HepG2 (cell line): ENCODE results near the gene MEGF6. TPM values are rescaled to one million over a fixed set of nuclear protein-coding genes. Genes with fewer than 3 reads are reported as not detected.

Experiments used
- ATAC-seq: fragments of 200-7000 bp; cut with Tn5 transposase; 3 replicates; pipeline ENCODE4 v1.9.1; 2020; ENCODE audit warnings: mild to moderate bottlenecking, moderate library complexity
- BruUV-seq: library from RNA; stranded (reverse); fragments of 400-500 nt; replicated peaks from 2 replicates; lab custom pipeline; 2021; lab: Mats Ljungman, UMichigan
- CTCF ChIA-PET: fragments of 300-600 bp; formaldehyde crosslinking; extraction: SDS; loops from one replicate; lab custom pipeline; 2021; ENCODE audit warnings: low total read pairs, inconsistent platforms, low intra/inter-chr PET ratio; lab: Yijun Ruan, JAX
- POLR2A ChIA-PET: fragments of 350-600 bp; sonication (Branson Sonifier 250); formaldehyde crosslinking; loops from one replicate; lab custom pipeline; 2020; ENCODE audit warnings: antibody characterized with exemption, inconsistent platforms; lab: Yijun Ruan, JAX
- DNase-seq: peaks from one replicate; pipeline ENCODE4 v3.0.0-alpha.2; 2015; ENCODE audit warnings: low spot score
- FAIRE-seq: peaks from 3 replicates; lab custom pipeline; 2011; peaks lifted over from hg19 to GRCh38; lab: Jason Lieb, UNC
- H2AFZ ChIP-seq: one replicate; pipeline ENCODE4 v1.6.1; 2011; ENCODE audit warnings: low read length, inconsistent platforms
- H3K27ac ChIP-seq: fragments of 300-600 bp; 3 replicates; pipeline ENCODE4 v1.8.0; 2011; ENCODE audit warnings: mixed run types, mild to moderate bottlenecking, mixed read lengths, low read length, inconsistent platforms; ENCODE audit not compliant: insufficient read depth; ENCODE audit errors: extremely low read length
- H3K27me3 ChIP-seq, 2 experiments: fragments of 200-600 bp in 1 of 2; 2 replicates in 1 of 2; 3 replicates in 1 of 2; pipeline versions ENCODE4 v1.6.0 to v1.8.0; 2011; ENCODE audit warnings: low read length in 2 of 2, mild to moderate bottlenecking in 2 of 2, moderate library complexity in 2 of 2, inconsistent platforms in 1 of 2; ENCODE audit not compliant: insufficient read depth in 2 of 2, control insufficient read depth in 1 of 2
- H3K36me3 ChIP-seq, 2 experiments: fragments of 200-600 bp in 1 of 2; replicated peaks in 1 of 2; 2 replicates in 1 of 2; 3 replicates in 1 of 2; pipeline versions ENCODE4 v1.5.1 to v1.8.0; 2011; ENCODE audit warnings: low read length in 2 of 2, inconsistent platforms in 1 of 2; ENCODE audit not compliant: insufficient read depth in 2 of 2, control insufficient read depth in 1 of 2
- H3K4me1 ChIP-seq: 2 replicates; pipeline ENCODE4 v1.5.1; 2012; ENCODE audit warnings: low read length, inconsistent platforms; ENCODE audit not compliant: insufficient read depth
- H3K4me2 ChIP-seq: 2 replicates; pipeline ENCODE4 v1.6.0; 2011; ENCODE audit warnings: low read depth, low read length, inconsistent platforms
- H3K4me3 ChIP-seq, 3 experiments: fragments of 200-600 bp in 1 of 3; sonication (generic), shearing (Covaris generic) in 1 of 3; replicated peaks in 1 of 3; 2 replicates each; pipeline ENCODE4 v1.5.1; 2011 to 2016; ENCODE audit warnings: low read length in 3 of 3, inconsistent platforms in 2 of 3, low read depth in 2 of 3, mild to moderate bottlenecking in 2 of 3, control low read depth in 1 of 3, mixed read lengths in 1 of 3; ENCODE audit not compliant: insufficient read depth in 1 of 3
- H3K79me2 ChIP-seq: one replicate; pipeline ENCODE4 v1.6.1; 2011; ENCODE audit warnings: low read length, inconsistent platforms; ENCODE audit not compliant: insufficient read depth
- H3K9ac ChIP-seq: 2 replicates; pipeline ENCODE4 v1.6.0; 2011; ENCODE audit warnings: mild to moderate bottlenecking, low read depth, low read length, inconsistent platforms; ENCODE audit not compliant: insufficient read depth
- H3K9me3 ChIP-seq: 2 replicates; pipeline ENCODE4 v1.5.1; 2012; ENCODE audit warnings: mild to moderate bottlenecking, low read length
- H4K20me1 ChIP-seq: 2 replicates; pipeline ENCODE4 v1.6.0; 2011; ENCODE audit warnings: inconsistent platforms, mild to moderate bottlenecking, low read length, moderate library complexity; ENCODE audit not compliant: insufficient read depth
- FOXK1 ChIP-seq: sonication (generic); formaldehyde crosslinking; IDR thresholded peaks from 2 replicates; pipeline ENCODE4 v1.4.0; 2020; ENCODE audit warnings: low read depth, missing genetic modification reagents, borderline replicate concordance
- GFI1 ChIP-seq: sonication (generic); formaldehyde crosslinking; IDR thresholded peaks from 2 replicates; pipeline ENCODE4 v1.5.0; 2020; ENCODE audit warnings: missing genetic modification reagents, mild to moderate bottlenecking, borderline replicate concordance
- HNF4A ChIP-seq: sonication (generic); formaldehyde crosslinking; IDR thresholded peaks from 2 replicates; pipeline ENCODE4 v1.4.0; 2020; ENCODE audit warnings: missing genetic modification reagents
- ISX ChIP-seq: sonication (generic); formaldehyde crosslinking; conservative IDR thresholded peaks from 2 replicates; pipeline ENCODE4 v1.5.0; 2020; ENCODE audit warnings: missing genetic modification reagents
- POLR2G ChIP-seq: fragments of 200-400 bp; formaldehyde crosslinking; IDR thresholded peaks from 2 replicates; pipeline ENCODE4 v1.6.1; 2018; ENCODE audit warnings: mild to moderate bottlenecking, low read depth, low read length, moderate library complexity
- PTBP1 ChIP-seq: fragments of 200-400 bp; formaldehyde crosslinking; IDR thresholded peaks from 2 replicates; pipeline ENCODE4 v1.6.1; 2018; ENCODE audit warnings: low read length, low read depth; ENCODE audit not compliant: poor library complexity, severe bottlenecking
- RFXANK ChIP-seq: IDR thresholded peaks from 2 replicates; pipeline ENCODE4 v1.6.1; 2016
- SMC3 ChIP-seq: IDR thresholded peaks from 2 replicates; pipeline ENCODE4 v1.6.1; 2011; ENCODE audit warnings: low read length, improper control_type of control experiment
- TBX3 ChIP-seq: fragments of 450-650 bp; IDR thresholded peaks from 2 replicates; pipeline ENCODE4 v1.6.1; 2017; ENCODE audit warnings: antibody characterized with exemption, mild to moderate bottlenecking, inconsistent platforms, borderline replicate concordance
- TGIF2 ChIP-seq: IDR thresholded peaks from 2 replicates; pipeline ENCODE4 v1.6.1; 2016; ENCODE audit warnings: control low read depth, missing compliant biosample characterization
- ZFP91 ChIP-seq: sonication (generic); formaldehyde crosslinking; IDR thresholded peaks from 2 replicates; pipeline ENCODE4 v1.9.0; 2022; ENCODE audit warnings: missing genetic modification reagents, mild to moderate bottlenecking, borderline replicate concordance
- ZNF367 ChIP-seq: sonication (generic); formaldehyde crosslinking; IDR thresholded peaks from 2 replicates; pipeline ENCODE4 v1.4.0; 2020; ENCODE audit warnings: missing genetic modification reagents, borderline replicate concordance
- ZSCAN29 ChIP-seq: sonication (generic); formaldehyde crosslinking; conservative IDR thresholded peaks from 2 replicates; pipeline ENCODE4 v1.4.0; 2020; ENCODE audit warnings: mild to moderate bottlenecking, missing genetic modification reagents
- WGBS: methylation state at CpG from one replicate; pipeline ENCODE4 v1.1.6; 2017; ENCODE audit warnings: low lambda C conversion rate; 5-methylcytosine and 5-hydroxymethylcytosine counted together
- in situ Hi-C: cut with HindIII; loops from 2 replicates; pipeline ENCODE4 v1.10.0; 2017; ENCODE audit warnings: low pct_unique_long_range_greater_than_20kb; ENCODE audit not compliant: extremely low pct_ligation_motif_present
- intact Hi-C: fragments of 100-400 bp; cut with micrococcal nuclease; formaldehyde crosslinking; loops from one replicate; pipeline ENCODE4 v1.10.0; 2022; ENCODE audit not compliant: unreplicated experiment
- polyA plus RNA-seq, 8 experiments: library from polyadenylated mRNA; depleted of rRNA in 3 of 8; stranded (reverse) in 7 of 8; unstranded in 1 of 8; fragments of >200 nt; fragmentation: Illumina TruSeq in 4 of 8; extraction: Trizol in 4 of 8; gene quantifications; 2 replicates each; pipeline versions ENCODE4 v1.2.1 to v1.2.3, GENCODE V29; 2011 to 2016; ENCODE audit warnings: low read depth in 4 of 8, missing spikeins in 1 of 8, mixed read lengths in 1 of 8; ENCODE audit not compliant: insufficient read depth in 1 of 8
- total RNA-seq, 5 experiments: library from RNA; depleted of rRNA; stranded (reverse); fragments of >200 nt; fragmentation: Illumina TruSeq; extraction: Trizol; gene quantifications; 2 replicates each; pipeline ENCODE4 v1.2.3, GENCODE V29; 2016; ENCODE audit warnings: low read depth in 1 of 5
- TF ChIP-seq, protein P1 (sequence below): sonication (generic); formaldehyde crosslinking; IDR thresholded peaks from 2 replicates; pipeline ENCODE4 v1.5.0; 2020; ENCODE audit warnings: mild to moderate bottlenecking, missing genetic modification reagents
- TF ChIP-seq, protein P2 (sequence below): sonication (generic); formaldehyde crosslinking; IDR thresholded peaks from 2 replicates; pipeline ENCODE4 v1.8.0; 2022; ENCODE audit warnings: missing genetic modification reagents, mild to moderate bottlenecking, moderate library complexity, borderline replicate concordance
- TF ChIP-seq, protein P3 (sequence below): sonication (generic); formaldehyde crosslinking; IDR thresholded peaks from 2 replicates; pipeline ENCODE4 v1.8.1; 2023; ENCODE audit warnings: mild to moderate bottlenecking, inconsistent platforms, moderate library complexity, missing genetic modification reagents, borderline replicate concordance

Gene MEGF6
- total and polyA plus RNA-seq, 2 of the 13 experiments (the other 11 are each of a cell fraction or from before 2014, with no cell fraction given) = 1.9 TPM

GRCh38 chr1:3632298-3632697 lies 21.0 kb upstream of the MEGF6 start:
- no peak for TF ChIP-seq FOXK1 (CRISPR knock-in tag)
- no peak for TF ChIP-seq PTBP1
- TF ChIP-seq, protein P1, sequence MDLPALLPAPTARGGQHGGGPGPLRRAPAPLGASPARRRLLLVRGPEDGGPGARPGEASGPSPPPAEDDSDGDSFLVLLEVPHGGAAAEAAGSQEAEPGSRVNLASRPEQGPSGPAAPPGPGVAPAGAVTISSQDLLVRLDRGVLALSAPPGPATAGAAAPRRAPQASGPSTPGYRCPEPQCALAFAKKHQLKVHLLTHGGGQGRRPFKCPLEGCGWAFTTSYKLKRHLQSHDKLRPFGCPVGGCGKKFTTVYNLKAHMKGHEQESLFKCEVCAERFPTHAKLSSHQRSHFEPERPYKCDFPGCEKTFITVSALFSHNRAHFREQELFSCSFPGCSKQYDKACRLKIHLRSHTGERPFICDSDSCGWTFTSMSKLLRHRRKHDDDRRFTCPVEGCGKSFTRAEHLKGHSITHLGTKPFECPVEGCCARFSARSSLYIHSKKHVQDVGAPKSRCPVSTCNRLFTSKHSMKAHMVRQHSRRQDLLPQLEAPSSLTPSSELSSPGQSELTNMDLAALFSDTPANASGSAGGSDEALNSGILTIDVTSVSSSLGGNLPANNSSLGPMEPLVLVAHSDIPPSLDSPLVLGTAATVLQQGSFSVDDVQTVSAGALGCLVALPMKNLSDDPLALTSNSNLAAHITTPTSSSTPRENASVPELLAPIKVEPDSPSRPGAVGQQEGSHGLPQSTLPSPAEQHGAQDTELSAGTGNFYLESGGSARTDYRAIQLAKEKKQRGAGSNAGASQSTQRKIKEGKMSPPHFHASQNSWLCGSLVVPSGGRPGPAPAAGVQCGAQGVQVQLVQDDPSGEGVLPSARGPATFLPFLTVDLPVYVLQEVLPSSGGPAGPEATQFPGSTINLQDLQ (CRISPR knock-in tag) = no peak
- TF ChIP-seq GFI1 (CRISPR knock-in tag) = no peak
- no peak for TF ChIP-seq SMC3
- TF ChIP-seq ZNF367 (CRISPR knock-in tag) = no peak
- TF ChIP-seq, protein P2, sequence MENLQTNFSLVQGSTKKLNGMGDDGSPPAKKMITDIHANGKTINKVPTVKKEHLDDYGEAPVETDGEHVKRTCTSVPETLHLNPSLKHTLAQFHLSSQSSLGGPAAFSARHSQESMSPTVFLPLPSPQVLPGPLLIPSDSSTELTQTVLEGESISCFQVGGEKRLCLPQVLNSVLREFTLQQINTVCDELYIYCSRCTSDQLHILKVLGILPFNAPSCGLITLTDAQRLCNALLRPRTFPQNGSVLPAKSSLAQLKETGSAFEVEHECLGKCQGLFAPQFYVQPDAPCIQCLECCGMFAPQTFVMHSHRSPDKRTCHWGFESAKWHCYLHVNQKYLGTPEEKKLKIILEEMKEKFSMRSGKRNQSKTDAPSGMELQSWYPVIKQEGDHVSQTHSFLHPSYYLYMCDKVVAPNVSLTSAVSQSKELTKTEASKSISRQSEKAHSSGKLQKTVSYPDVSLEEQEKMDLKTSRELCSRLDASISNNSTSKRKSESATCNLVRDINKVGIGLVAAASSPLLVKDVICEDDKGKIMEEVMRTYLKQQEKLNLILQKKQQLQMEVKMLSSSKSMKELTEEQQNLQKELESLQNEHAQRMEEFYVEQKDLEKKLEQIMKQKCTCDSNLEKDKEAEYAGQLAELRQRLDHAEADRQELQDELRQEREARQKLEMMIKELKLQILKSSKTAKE (CRISPR knock-in tag) = no peak
- no peak for TF ChIP-seq POLR2G
- TF ChIP-seq ZFP91 (CRISPR knock-in tag) = no peak
- no peak for TF ChIP-seq HNF4A (CRISPR knock-in tag)
- no peak for TF ChIP-seq RFXANK (CRISPR knock-in tag)
- no peak for TF ChIP-seq ZSCAN29 (CRISPR knock-in tag)
- TF ChIP-seq, protein P3, sequence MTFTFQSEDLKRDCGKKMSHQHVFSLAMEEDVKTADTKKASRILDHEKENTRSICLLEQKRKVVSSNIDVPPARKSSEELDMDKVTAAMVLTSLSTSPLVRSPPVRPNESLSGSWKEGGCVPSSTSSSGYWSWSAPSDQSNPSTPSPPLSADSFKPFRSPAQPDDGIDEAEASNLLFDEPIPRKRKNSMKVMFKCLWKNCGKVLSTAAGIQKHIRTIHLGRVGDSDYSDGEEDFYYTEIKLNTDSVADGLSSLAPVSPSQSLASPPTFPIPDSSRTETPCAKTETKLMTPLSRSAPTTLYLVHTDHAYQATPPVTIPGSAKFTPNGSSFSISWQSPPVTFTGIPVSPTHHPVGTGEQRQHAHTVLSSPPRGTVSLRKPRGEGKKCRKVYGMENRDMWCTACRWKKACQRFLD (CRISPR knock-in tag) = no peak
- no peak for TF ChIP-seq ISX (CRISPR knock-in tag)
- TF ChIP-seq TBX3 = no peak
- no peak for TF ChIP-seq TGIF2 (CRISPR knock-in tag)
- TF ChIP-seq, all 625 proteins: peak for 0
- no peaks in the 10 kb centered on the region for H3K27me3 ChIP-seq
- in situ Hi-C loops = no loop called here
- H4K20me1 ChIP-seq = no peaks in the 10 kb centered on the region
- no peaks in the 10 kb centered on the region for H3K4me1 ChIP-seq
- H3K4me2 ChIP-seq = no peak overlapping the region
- FAIRE-seq (no peak), DNase-seq (no peak), ATAC-seq (no peak)
- no peak overlapping the region for H3K27ac ChIP-seq
- no peaks in the 10 kb centered on the region for H3K79me2 ChIP-seq
- peaks cover 31 to 67% of the 10 kb centered on the region in 2 experiments; a peak in 4 of 5 replicates for H3K36me3 ChIP-seq
- no peak overlapping the region for H3K9ac ChIP-seq
- no peak overlapping the region for H3K4me3 ChIP-seq
- no TSS peak for BruUV-seq
- POLR2A ChIA-PET = no interaction called here
- intact Hi-C loops = no loop called here
- 96% methylated on average over 12 of the region's 17 CpGs for WGBS
- CTCF ChIA-PET = no interaction called here
- H3K9me3 ChIP-seq = no peaks in the 10 kb centered on the region
- H2AFZ ChIP-seq = no peak overlapping the region
